Panc1 (cell line): ENCODE data around the gene CCL5. TPM values are rescaled to one million over a fixed set of nuclear protein-coding genes. Genes with fewer than 3 reads are reported as not detected.

Experiments used
- ATAC-seq: fragments of 200-7000 bp; cut with Tn5 transposase; 2 replicates; pipeline ENCODE4 v1.9.1; 2020; ENCODE audit warnings: mild to moderate bottlenecking, moderate library complexity
- BruUV-seq: library from RNA; stranded (reverse); fragments of 400-500 nt; replicated peaks from 2 replicates; lab custom pipeline; 2021; lab: Mats Ljungman, UMichigan
- CTCF ChIA-PET: fragments of 300-600 bp; sonication (Branson Sonifier 250); formaldehyde crosslinking; loops from one replicate; lab custom pipeline; 2022; ENCODE audit warnings: antibody characterized with exemption; lab: Charles Lee
- POLR2A ChIA-PET: fragments of 300-600 bp; sonication (Branson Sonifier 250); formaldehyde crosslinking; loops from one replicate; lab custom pipeline; 2022; ENCODE audit warnings: antibody characterized with exemption; lab: Charles Lee
- DNase-seq: peaks from one replicate; pipeline ENCODE4 v3.0.0-alpha.2; 2010; ENCODE audit warnings: low read depth, low spot score
- H3K27ac ChIP-seq: 2 replicates; pipeline ENCODE4 v1.5.1; 2011; ENCODE audit warnings: mild to moderate bottlenecking, low read length, inconsistent platforms
- H3K27me3 ChIP-seq: fragments of 200-500 bp; sonication (Bioruptor generic); 2 replicates; pipeline ENCODE4 v1.6.0; 2014; ENCODE audit warnings: low read length, inconsistent platforms; ENCODE audit not compliant: control insufficient read depth, insufficient read depth
- H3K36me3 ChIP-seq: fragments of 200-500 bp; sonication (Bioruptor generic); 2 replicates; pipeline ENCODE4 v1.5.1; 2014; ENCODE audit warnings: inconsistent platforms, mild to moderate bottlenecking, low read length, moderate library complexity; ENCODE audit not compliant: control insufficient read depth, insufficient read depth
- H3K4me1 ChIP-seq: 2 replicates; pipeline ENCODE4 v1.5.1; 2011; ENCODE audit warnings: inconsistent platforms, mild to moderate bottlenecking, low read length, moderate library complexity; ENCODE audit not compliant: control insufficient read depth, insufficient read depth
- H3K4me3 ChIP-seq, 2 experiments: 2 replicates each; pipeline ENCODE4 v1.5.1; 2011 to 2012; ENCODE audit warnings: low read depth in 2 of 2, low read length in 2 of 2, mild to moderate bottlenecking in 2 of 2, inconsistent platforms in 1 of 2, moderate library complexity in 1 of 2
- H3K9me3 ChIP-seq: fragments of 200-500 bp; sonication (Bioruptor generic); 2 replicates; pipeline ENCODE4 v1.5.1; 2014; ENCODE audit warnings: low read depth, mild to moderate bottlenecking, inconsistent platforms, low read length, moderate library complexity; ENCODE audit not compliant: control insufficient read depth, insufficient read depth
- CTCF ChIP-seq: fragments of 450-650 bp; IDR thresholded peaks from 2 replicates; pipeline ENCODE4 v1.5.1; 2017; ENCODE audit warnings: mild to moderate bottlenecking
- POLR2AphosphoS5 ChIP-seq: IDR thresholded peaks from 2 replicates; pipeline ENCODE4 v1.6.1; 2012; ENCODE audit warnings: mild to moderate bottlenecking, low read depth, low read length, moderate library complexity
- REST ChIP-seq, 2 experiments: IDR thresholded peaks; 2 replicates each; pipeline ENCODE4 v1.6.1; 2011 to 2012; ENCODE audit warnings: low read depth in 2 of 2, control low read depth in 1 of 2, low read length in 1 of 2, mild to moderate bottlenecking in 1 of 2, moderate library complexity in 1 of 2; ENCODE audit not compliant: insufficient read depth in 1 of 2
- SIN3A ChIP-seq: IDR thresholded peaks from 2 replicates; pipeline ENCODE4 v1.6.1; 2012; ENCODE audit warnings: low read depth, mild to moderate bottlenecking, low read length, moderate library complexity, borderline replicate concordance; ENCODE audit not compliant: insufficient read depth
- TCF7L2 ChIP-seq: IDR thresholded peaks from 2 replicates; pipeline ENCODE4 v1.6.1; 2011; ENCODE audit warnings: mild to moderate bottlenecking, low read depth, low read length, inconsistent platforms
- in situ Hi-C: cut with HindIII; loops from 2 replicates; pipeline ENCODE4 v1.10.0; 2016; ENCODE audit warnings: low sequenced_read_pairs, low pct_unique_long_range_greater_than_20kb
- intact Hi-C: fragments of 100-400 bp; cut with micrococcal nuclease; formaldehyde crosslinking; loops from one replicate; pipeline ENCODE4 v1.10.0; 2022; ENCODE audit not compliant: unreplicated experiment
- total RNA-seq: library from RNA; stranded (reverse); gene quantifications from one replicate; pipeline ENCODE4 v1.2.1, GENCODE V29; 2021; ENCODE audit not compliant: unreplicated experiment

The CCL5 gene
- total RNA-seq, 1 experiment from 2014 or later, result 15.9 TPM

- BruUV-seq, result no TSS peak
- TF ChIP-seq SIN3A (no peak), REST (IDR thresholded peaks at IDR 0.05; ENCODE audit: insufficient read depth in 1 of 2, low read depth in 2 of 2, low read length in 1 of 2) (no peak), POLR2AphosphoS5 (no peak), TCF7L2 (no peak), CTCF (no peak)
- DNase-seq, result no peak
- no peak overlapping the region for H3K27ac ChIP-seq
- ATAC-seq, result no peak
- intact Hi-C loops, result no loop called here
- POLR2A ChIA-PET, result no interaction called here
- H3K36me3 ChIP-seq, result no peaks in the 10 kb centered on the region
- H3K4me3 ChIP-seq, result no peak overlapping the region
- no peaks in the 10 kb centered on the region for H3K4me1 ChIP-seq
- H3K27me3 ChIP-seq, result no peaks in the 10 kb centered on the region
- CTCF ChIA-PET, result no interaction called here
- in situ Hi-C loops, result no loop called here
- no peaks in the 10 kb centered on the region for H3K9me3 ChIP-seq
These were observed 4.4 kb downstream of the CCL5 start for GRCh38 chr17:35875800-35876139.

- TF ChIP-seq CTCF (no peak), TCF7L2 (no peak)
- no TSS peak for BruUV-seq
- H3K9me3 ChIP-seq, result no peaks in the 10 kb centered on the region
- DNase-seq (no peak), ATAC-seq (no peak)
- in situ Hi-C loops (no loop called here), intact Hi-C loops (no loop called here)
- H3K27ac ChIP-seq, result no peak overlapping the region
- no peaks in the 10 kb centered on the region for H3K27me3 ChIP-seq
- no peak overlapping the region for H3K4me3 ChIP-seq
- ChIA-PET POLR2A (interaction anchor here (0.7 kb wide), 1 partner anchor 7 kb away, joined by 4 read pairs; no protein-coding TSS in a partner anchor), CTCF (no interaction called here)
- H3K36me3 ChIP-seq, result no peaks in the 10 kb centered on the region
- H3K4me1 ChIP-seq, result no peaks in the 10 kb centered on the region
These were observed 4.9 kb downstream of the CCL5 start for GRCh38 chr17:35875072-35875799.
